ENCODE measurements around the gene LHX3. TPM values are rescaled to one million over a fixed set of nuclear protein-coding genes. Genes with fewer than 3 reads are reported as not detected.

LHX3 gene
- total and polyA plus RNA-seq, 2 donors (not counting 1 experiment from before 2014, with no cell fraction given) = 0.07 to 0.30 TPM

GRCh38 chr9:136216541-136217244 is 11.8 kb upstream of the LHX3 start:
- CTCF ChIA-PET = interaction anchor here (0.9 to 1.8 kb wide), 4 partner anchors 10 to 47 kb away, joined by 3 to 7 read pairs (median 5); no protein-coding TSS in a partner anchor
- Histone ChIP-seq H3K9me3 (ENCODE audit: control extremely low read depth in 1 of 3, control insufficient read depth in 2 of 3, insufficient read depth in 1 of 3, low read length in 2 of 3) (peaks cover 0 to 3% (median 0%) of the 10 kb centered on the region in 3 donors), H4K20me1 (ENCODE audit: control insufficient read depth, insufficient read depth, low read length, poor library complexity, severe bottlenecking) (peaks cover 96% of the 10 kb centered on the region), H3K4me3 (ENCODE audit: control extremely low read depth in 1 of 5, extremely low read depth in 1 of 5, insufficient read depth in 1 of 5, low read depth in 2 of 5, low read length in 4 of 5) (no peak overlapping the region), H3K27ac (ENCODE audit: low read length in 2 of 2) (no peak overlapping the region), H2AFZ (ENCODE audit: insufficient read depth, low read depth, low read length, poor library complexity, severe bottlenecking) (no peak overlapping the region), H3K27me3 (replicated peaks in 1 of 4; ENCODE audit: control extremely low read depth in 1 of 4, control insufficient read depth in 3 of 4, insufficient read depth in 4 of 4, low read length in 3 of 4) (no peaks in the 10 kb centered on the region), H3K9ac (ENCODE audit: low read length) (no peak overlapping the region), H3K4me2 (replicated peaks; ENCODE audit: low read depth, low read length, poor library complexity, severe bottlenecking) (no peak overlapping the region), H3K36me3 (replicated peaks in 1 of 2; ENCODE audit: control extremely low read depth in 1 of 2, control insufficient read depth in 1 of 2, extremely low read depth in 1 of 2, insufficient read depth in 2 of 2, low read length in 1 of 2) (peaks cover 2 to 97% of the 10 kb centered on the region in 2 experiments), H3K79me2 (ENCODE audit: control insufficient read depth, insufficient read depth, low read length) (peaks cover 63% of the 10 kb centered on the region), H3K4me1 (ENCODE audit: control insufficient read depth in 2 of 2, insufficient read depth in 2 of 2, low read length in 2 of 2) (no peaks in the 10 kb centered on the region)
- no peak for ATAC-seq (ENCODE audit: low read depth)
- no peak for DNase-seq
- 97% methylated on average over 36 of the region's 37 CpGs for WGBS (ENCODE audit: insufficient coverage)
- TF ChIP-seq EZH2 (IDR thresholded peaks at IDR 0.05; ENCODE audit: borderline replicate concordance, insufficient read depth, low read depth, low read length, poor library complexity, severe bottlenecking) = no peak
- no peak for TF ChIP-seq CTCF (IDR thresholded peaks at IDR 0.05)
- Mint-ChIP-seq H3K4me1 (peaks cover 24% of the 10 kb centered on the region), H3K27ac (no peak overlapping the region), H3K27me3 (no peaks in the 10 kb centered on the region), H3K9me3 (ENCODE audit: insufficient read depth) (no peaks in the 10 kb centered on the region), H3K4me3 (no peak overlapping the region)
- intact Hi-C loops (cut with micrococcal nuclease) = no loop called here
- POLR2A ChIA-PET = interaction anchor here (0.8 kb wide), 1 partner anchor 8 kb away, joined by 3 read pairs; no protein-coding TSS in a partner anchor

GRCh38 chr9:136213733-136214132 is 8.8 kb upstream of the LHX3 start:
- Histone ChIP-seq H3K4me3 (ENCODE audit: control extremely low read depth in 1 of 5, extremely low read depth in 1 of 5, insufficient read depth in 1 of 5, low read depth in 2 of 5, low read length in 4 of 5) (no peak overlapping the region), H3K4me2 (replicated peaks; ENCODE audit: low read depth, low read length, poor library complexity, severe bottlenecking) (no peak overlapping the region), H3K9ac (ENCODE audit: low read length) (no peak overlapping the region), H2AFZ (ENCODE audit: insufficient read depth, low read depth, low read length, poor library complexity, severe bottlenecking) (no peak overlapping the region), H3K36me3 (replicated peaks in 1 of 2; ENCODE audit: control extremely low read depth in 1 of 2, control insufficient read depth in 1 of 2, extremely low read depth in 1 of 2, insufficient read depth in 2 of 2, low read length in 1 of 2) (peaks cover 2 to 95% of the 10 kb centered on the region in 2 experiments), H3K79me2 (ENCODE audit: control insufficient read depth, insufficient read depth, low read length) (peaks cover 33% of the 10 kb centered on the region), H3K4me1 (ENCODE audit: control insufficient read depth in 2 of 2, insufficient read depth in 2 of 2, low read length in 2 of 2) (no peaks in the 10 kb centered on the region), H3K27ac (ENCODE audit: low read length in 2 of 2) (no peak overlapping the region), H4K20me1 (ENCODE audit: control insufficient read depth, insufficient read depth, low read length, poor library complexity, severe bottlenecking) (peaks cover 96% of the 10 kb centered on the region), H3K27me3 (replicated peaks in 1 of 4; ENCODE audit: control extremely low read depth in 1 of 4, control insufficient read depth in 3 of 4, insufficient read depth in 4 of 4, low read length in 3 of 4) (no peaks in the 10 kb centered on the region), H3K9me3 (ENCODE audit: control extremely low read depth in 1 of 3, control insufficient read depth in 2 of 3, insufficient read depth in 1 of 3, low read length in 2 of 3) (peaks cover 0 to 3% (median 0%) of the 10 kb centered on the region in 3 donors)
- H3K4me1 Mint-ChIP-seq = peaks cover 15% of the 10 kb centered on the region
- no peak overlapping the region for H3K4me3 Mint-ChIP-seq
- H3K27ac Mint-ChIP-seq = no peak overlapping the region
- no peaks in the 10 kb centered on the region for H3K9me3 Mint-ChIP-seq (ENCODE audit: insufficient read depth)
- TF ChIP-seq EZH2 (IDR thresholded peaks at IDR 0.05; ENCODE audit: borderline replicate concordance, insufficient read depth, low read depth, low read length, poor library complexity, severe bottlenecking) (no peak), CTCF (IDR thresholded peaks at IDR 0.05) (no peak)
- POLR2A ChIA-PET = interaction anchor here (0.7 to 1.0 kb wide), 3 partner anchors 10 to 44 kb away, joined by 3 to 8 read pairs (median 6); no protein-coding TSS in a partner anchor
- 94% methylated on average over 4 of the region's 9 CpGs for WGBS (ENCODE audit: insufficient coverage)
- no peaks in the 10 kb centered on the region for H3K27me3 Mint-ChIP-seq
- no peak for ATAC-seq (ENCODE audit: low read depth)
- intact Hi-C loops (cut with micrococcal nuclease) = no loop called here
- no peak for DNase-seq
- CTCF ChIA-PET = no interaction called here

Data from B cell (primary cell).